ENCODE data around the gene WNT2. TPM values are rescaled to one million over a fixed set of nuclear protein-coding genes. Genes with fewer than 3 reads are reported as not detected.

The WNT2 gene
- total RNA-seq, 1 donor from 2014 or later, result not detected

- Mint-ChIP-seq H3K36me3 (ENCODE audit: low read depth) (no peaks in the 10 kb centered on the region), H3K4me3 (no peak overlapping the region), H3K27ac (ENCODE audit: unreplicated experiment) (no peak overlapping the region), H3K9me3 (peaks cover 6% of the 10 kb centered on the region), H3K27me3 (ENCODE audit: low read depth) (peaks cover 22% of the 10 kb centered on the region), H3K4me1 (no peaks in the 10 kb centered on the region)
- TF ChIP-seq CTCF (conservative IDR thresholded peaks at IDR 0.05), result no peak
- DNase-seq (ENCODE audit: low read depth, low spot score), result no peak
These were observed 10.3 kb upstream of the WNT2 start for GRCh38 chr7:117333168-117333567.

GRCh38 chr7:117332031-117332430 lies 9.2 kb upstream of the WNT2 start:
- no peak for DNase-seq (ENCODE audit: low read depth, low spot score)
- no peak for TF ChIP-seq CTCF (conservative IDR thresholded peaks at IDR 0.05)
- no peak overlapping the region for H3K4me3 Mint-ChIP-seq
- peaks cover 27% of the 10 kb centered on the region for H3K27me3 Mint-ChIP-seq (ENCODE audit: low read depth)
- H3K4me1 Mint-ChIP-seq, result no peaks in the 10 kb centered on the region
- no peak overlapping the region for H3K27ac Mint-ChIP-seq (ENCODE audit: unreplicated experiment)
- H3K36me3 Mint-ChIP-seq (ENCODE audit: low read depth), result peaks cover 3% of the 10 kb centered on the region
- peaks cover 10% of the 10 kb centered on the region for H3K9me3 Mint-ChIP-seq

- Mint-ChIP-seq H3K27me3 (ENCODE audit: low read depth) (peaks cover 78% of the 10 kb centered on the region), H3K9me3 (peaks cover 16% of the 10 kb centered on the region), H3K4me3 (no peak overlapping the region), H3K27ac (ENCODE audit: unreplicated experiment) (no peak overlapping the region), H3K36me3 (ENCODE audit: low read depth) (peaks cover 15% of the 10 kb centered on the region), H3K4me1 (peaks cover 15% of the 10 kb centered on the region)
- no peak for DNase-seq (ENCODE audit: low read depth, low spot score)
- TF ChIP-seq CTCF (conservative IDR thresholded peaks at IDR 0.05), result no peak
These were observed 3.0 kb upstream of the WNT2 start for GRCh38 chr7:117325836-117326235.

- H3K9me3 Mint-ChIP-seq, result peaks cover 16% of the 10 kb centered on the region
- peaks cover 15% of the 10 kb centered on the region for H3K36me3 Mint-ChIP-seq (ENCODE audit: low read depth)
- peaks cover 15% of the 10 kb centered on the region for H3K4me1 Mint-ChIP-seq
- no peak for DNase-seq (ENCODE audit: low read depth, low spot score)
- H3K27me3 Mint-ChIP-seq (ENCODE audit: low read depth), result peaks cover 83% of the 10 kb centered on the region
- TF ChIP-seq CTCF (conservative IDR thresholded peaks at IDR 0.05), result no peak
- H3K4me3 Mint-ChIP-seq, result peak overlapping the region; percentile 93
- no peak overlapping the region for H3K27ac Mint-ChIP-seq (ENCODE audit: unreplicated experiment)
These were observed 2.1 kb upstream of the WNT2 start for GRCh38 chr7:117324960-117325359.

GRCh38 chr7:117323851-117324711 lies 1.2 kb upstream of the WNT2 start:
- H3K36me3 Mint-ChIP-seq (ENCODE audit: low read depth), result peaks cover 15% of the 10 kb centered on the region
- H3K4me1 Mint-ChIP-seq, result peaks cover 15% of the 10 kb centered on the region
- H3K27ac Mint-ChIP-seq (ENCODE audit: unreplicated experiment), result no peak overlapping the region
- H3K9me3 Mint-ChIP-seq, result peaks cover 15% of the 10 kb centered on the region
- no peak for TF ChIP-seq CTCF (conservative IDR thresholded peaks at IDR 0.05)
- DNase-seq (ENCODE audit: low read depth, low spot score), result peak; percentile 18
- H3K27me3 Mint-ChIP-seq (ENCODE audit: low read depth), result peaks cover 86% of the 10 kb centered on the region
- peak overlapping the region; percentile 93 for H3K4me3 Mint-ChIP-seq
